Measurements from ENCODE around the gene TTC12.
"Not testable (repeated sequence)": the region's sequence is repeated elsewhere in the genome, so short reads cannot be mapped to it uniquely, and the experiment has no call there.

The TTC12 gene

DNA sequence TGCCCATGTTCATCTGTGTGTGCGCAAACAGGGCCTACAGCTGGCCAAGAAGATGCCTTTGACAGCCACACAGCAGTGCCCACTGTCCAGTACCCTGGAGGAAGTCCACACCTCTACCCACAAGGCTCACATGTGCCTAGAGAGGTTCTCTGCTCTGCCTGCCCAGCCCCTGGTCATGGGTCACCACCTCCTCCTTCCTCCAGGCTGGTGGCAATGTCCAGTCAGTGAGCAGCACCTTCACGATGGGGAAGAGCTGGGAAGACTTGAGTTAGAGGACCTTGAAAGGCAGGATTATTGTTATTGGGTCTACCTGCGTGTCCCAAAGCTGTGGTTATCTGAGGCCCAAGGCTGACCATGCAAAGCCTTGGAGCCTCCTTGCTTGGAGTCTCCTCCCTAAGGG is 28.4 kb upstream of the TTC12 start:
- no peak for DNase-seq

DNA sequence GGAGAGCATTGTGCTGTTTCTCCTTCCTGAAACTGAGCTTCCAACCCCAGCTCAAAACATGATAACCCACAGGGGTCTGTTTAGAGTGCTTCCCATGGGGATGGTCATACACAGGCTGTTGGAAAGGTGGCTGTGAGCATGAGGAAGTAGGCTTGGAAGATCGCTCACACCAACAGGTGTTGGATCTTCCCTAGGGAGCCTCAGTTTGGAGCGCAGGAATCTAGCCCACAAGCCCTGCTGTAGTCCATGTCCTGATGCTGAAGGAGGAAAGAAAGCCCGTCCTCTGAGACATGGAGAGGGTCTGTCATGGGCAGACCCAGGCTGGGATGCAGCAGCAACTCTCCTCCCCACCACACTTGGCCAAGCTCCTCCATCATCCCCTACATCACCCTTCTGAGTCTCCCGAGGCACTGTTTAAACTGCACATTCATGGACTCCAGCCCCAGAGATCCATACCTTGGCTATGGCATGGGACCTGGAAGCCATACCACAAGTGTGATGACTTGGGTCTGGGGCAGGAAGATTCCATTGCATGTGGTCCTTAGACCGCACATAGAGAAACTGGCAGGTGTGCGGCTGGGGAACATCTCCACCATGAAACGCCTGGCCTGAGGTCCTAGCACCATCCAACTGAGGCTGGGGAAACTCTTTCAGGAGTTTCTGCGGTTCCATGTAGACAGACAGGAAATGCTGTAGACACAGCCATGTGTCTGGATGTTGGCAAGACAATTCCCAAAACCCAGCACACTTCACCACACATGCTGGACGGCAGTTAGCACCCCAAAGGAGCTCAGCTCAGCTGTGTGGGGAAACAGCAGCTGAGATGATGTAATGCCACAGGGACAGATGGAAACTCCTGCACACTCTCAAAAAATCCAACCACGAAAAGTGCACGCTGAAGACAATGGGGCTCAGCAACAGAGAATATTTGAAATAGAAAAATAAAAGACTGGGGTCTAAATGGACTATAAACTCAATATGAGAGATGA is 27.6 kb upstream of the TTC12 start:
- no peak for DNase-seq

DNA sequence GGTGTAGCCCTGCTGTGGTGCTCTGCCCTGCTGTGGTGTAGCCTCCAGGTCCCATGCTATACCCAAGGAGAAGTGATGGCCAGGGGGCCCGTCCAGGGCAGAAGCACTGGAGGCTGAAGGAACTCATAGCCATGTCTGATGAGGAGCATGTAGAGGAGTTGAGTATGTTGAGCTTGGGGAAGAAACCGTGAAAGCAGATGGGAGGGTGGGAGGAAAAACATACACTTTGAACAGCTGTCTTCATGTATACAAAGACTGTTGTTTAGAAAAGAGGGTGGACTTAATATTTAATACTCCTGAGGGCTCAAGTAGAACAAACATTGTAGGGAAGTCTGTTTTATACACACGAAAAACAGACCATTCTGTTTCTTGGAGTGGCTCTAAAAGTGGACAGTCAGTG is 26.6 kb upstream of the TTC12 start:
- DNase-seq, result no peak

DNA sequence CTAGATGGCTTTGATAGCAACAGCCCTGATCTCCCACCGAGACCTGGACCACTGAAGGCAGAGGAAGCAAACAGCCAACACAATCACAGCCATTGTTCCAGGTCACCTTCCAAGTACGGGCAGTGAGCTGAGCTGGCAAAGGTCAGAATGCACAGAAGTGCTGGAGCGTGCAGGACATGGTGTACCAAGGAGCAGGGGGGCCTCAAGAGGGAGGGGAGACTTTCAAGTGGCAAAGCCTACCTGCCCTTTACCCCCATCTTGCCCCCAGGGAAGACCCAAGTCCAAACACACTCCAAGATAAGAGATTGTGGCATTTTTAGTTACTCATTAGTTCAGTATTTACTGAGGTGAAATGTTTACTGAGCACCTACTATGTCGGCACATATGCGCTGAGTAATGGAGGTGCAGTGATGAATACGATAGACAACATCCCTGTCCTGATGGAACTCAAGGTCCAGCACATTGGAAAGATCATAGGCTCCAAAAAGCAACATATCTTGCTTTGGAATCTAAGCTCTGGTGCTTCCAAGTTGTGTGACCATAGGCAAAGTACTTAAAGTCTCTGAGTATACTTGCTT is 26.0 kb upstream of the TTC12 start:
- DNase-seq, result no peak

DNA sequence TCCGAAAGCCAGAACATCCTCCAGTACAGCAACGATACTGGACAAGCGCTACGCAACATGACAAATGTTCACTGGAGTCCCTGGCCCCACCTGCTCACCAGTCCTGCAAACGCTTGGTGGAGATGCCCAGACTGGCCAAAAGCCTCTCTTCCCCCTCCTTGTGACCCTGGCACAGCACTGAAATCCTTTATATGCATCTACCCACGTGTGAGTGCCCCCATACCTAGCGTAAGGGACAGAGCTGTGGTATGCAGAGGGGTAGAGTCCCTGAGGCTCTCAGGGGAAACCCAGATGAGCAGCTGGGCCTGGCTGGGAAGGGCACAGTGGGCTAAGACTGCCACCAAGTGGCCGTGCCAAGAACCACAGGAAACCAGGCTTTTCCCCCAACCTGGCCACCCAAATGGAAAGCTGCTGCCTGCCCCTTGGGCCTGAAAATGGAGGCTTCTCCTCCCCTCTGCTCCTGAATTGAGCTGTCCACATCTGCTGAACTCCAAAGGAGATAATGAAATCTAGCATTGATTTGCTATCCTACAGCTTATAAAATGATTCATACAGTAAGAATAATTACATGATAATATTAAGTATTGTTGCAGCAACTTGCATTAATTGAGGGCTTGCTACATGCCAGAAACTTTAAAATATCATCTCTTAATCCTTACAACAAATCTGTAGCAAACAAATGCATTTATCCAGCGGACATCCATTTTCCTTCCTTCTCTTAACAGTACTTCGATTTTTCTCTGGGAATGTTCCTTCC is 24.8 kb upstream of the TTC12 start:
- peak; percentile 58 for DNase-seq

DNA sequence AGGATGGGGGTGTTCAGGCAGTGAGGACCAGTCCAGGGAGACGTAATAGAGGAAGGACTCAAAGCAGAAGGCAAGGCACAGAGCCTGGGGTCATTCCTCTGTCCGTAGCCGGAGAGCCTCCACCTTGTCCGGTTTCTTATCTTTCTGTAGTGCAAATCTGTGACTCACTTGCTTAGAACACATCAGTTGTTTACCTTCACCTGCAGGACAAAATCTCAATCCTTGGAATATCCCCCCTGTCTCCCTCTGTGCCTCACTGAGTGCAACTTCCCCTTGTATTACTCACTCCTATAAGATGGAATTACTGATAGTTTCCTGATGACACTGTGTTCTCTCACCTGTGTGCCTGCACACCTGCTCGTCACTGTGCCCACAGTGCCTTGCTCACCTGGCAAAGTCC is 20.4 kb upstream of the TTC12 start:
- no peak for DNase-seq

DNA sequence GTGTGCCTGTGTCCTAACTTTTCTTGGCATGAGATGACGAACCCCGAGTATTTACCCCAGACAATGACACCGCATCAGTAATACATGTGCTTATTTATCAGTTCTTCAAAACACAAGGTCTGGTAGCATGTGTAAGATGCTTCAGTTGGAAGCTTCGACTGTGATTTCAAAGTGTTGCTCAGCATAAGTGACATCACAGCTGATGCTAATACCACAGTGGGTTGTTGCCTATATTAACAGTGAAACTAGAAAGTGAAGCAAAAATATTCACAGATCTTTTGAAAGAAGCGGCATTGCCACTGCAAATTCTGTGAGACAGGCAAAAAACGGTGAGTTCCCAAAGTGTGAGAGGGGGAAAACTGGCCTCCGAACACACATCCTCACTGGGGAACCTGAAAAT is 18.4 kb upstream of the TTC12 start:
- DNase-seq, result no peak

DNA sequence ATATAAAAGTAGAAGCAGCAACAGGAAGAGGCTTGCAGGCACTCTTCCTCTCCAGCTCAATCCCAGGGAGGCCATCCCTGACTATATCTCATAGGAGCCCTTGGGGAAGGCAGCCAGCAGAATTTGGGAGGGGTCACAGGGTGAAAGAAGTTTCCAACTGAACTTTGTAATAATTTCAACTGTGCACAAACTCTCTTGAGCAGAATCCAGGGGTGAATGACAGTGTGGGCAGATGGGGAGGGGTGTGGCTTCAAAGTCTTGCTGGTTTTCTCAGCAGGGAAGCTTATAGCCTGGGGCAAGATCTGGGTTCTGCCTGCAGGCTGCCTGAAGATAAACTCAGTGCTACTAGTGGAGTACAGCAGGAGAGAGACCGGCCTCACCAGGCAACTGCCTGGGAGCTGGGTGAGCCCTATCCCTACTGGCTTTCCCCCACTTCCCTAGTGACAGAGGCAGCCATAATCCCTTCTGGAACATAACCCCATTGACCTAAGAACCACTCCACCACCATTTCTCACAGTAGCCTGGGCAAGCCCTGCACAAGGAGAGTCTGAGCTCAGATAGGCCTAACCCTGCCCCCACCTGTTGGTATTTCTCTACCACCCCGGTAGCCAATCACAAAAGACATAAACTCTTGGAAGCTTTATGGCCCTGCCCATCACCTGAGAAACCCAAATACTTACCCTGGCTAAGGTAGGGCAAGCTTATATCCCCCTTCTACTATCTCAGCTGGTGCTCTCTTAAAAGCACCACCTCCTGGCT is 17.8 kb upstream of the TTC12 start:
- DNase-seq, result no peak

DNA sequence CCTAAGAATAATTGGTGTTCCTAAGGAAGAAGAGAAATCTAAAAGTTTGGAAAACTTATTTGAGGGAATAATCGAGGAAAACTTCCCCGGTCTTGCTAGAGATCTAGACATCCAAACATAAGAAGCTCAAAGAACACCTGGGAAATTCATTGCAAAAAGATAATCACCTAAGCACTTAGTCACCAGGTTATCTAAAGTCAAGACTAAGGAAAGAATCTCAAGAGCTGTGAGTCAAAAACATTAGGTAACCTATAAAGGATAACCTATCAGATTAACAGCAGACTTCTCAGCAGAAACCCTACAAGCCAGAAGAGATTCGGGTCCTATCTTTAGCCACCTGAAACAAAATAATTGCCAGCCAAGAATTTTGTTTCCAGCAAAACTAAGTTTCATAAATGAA is 15.9 kb upstream of the TTC12 start:
- not testable (repeated sequence) for DNase-seq

DNA sequence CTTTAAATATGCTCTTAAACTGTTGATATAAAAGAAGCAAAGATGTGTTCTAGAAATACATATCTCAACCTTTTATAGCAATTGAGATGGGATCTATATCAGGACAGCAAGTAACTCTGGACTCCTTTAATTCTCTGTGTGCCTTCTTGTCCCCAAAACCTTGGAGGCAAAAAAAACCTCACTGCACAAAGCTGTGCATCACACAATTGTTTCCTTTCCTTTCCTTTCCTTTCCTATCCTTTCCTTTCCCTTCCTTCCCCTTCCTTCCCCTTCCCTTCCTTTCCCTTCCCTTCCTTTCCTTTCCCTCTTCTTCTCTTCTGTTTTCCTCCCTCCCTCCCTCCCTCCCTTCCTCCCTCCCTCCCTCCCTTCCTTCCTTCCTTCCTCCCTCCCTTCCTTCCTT is 9.5 kb upstream of the TTC12 start:
- DNase-seq, result no peak

DNA sequence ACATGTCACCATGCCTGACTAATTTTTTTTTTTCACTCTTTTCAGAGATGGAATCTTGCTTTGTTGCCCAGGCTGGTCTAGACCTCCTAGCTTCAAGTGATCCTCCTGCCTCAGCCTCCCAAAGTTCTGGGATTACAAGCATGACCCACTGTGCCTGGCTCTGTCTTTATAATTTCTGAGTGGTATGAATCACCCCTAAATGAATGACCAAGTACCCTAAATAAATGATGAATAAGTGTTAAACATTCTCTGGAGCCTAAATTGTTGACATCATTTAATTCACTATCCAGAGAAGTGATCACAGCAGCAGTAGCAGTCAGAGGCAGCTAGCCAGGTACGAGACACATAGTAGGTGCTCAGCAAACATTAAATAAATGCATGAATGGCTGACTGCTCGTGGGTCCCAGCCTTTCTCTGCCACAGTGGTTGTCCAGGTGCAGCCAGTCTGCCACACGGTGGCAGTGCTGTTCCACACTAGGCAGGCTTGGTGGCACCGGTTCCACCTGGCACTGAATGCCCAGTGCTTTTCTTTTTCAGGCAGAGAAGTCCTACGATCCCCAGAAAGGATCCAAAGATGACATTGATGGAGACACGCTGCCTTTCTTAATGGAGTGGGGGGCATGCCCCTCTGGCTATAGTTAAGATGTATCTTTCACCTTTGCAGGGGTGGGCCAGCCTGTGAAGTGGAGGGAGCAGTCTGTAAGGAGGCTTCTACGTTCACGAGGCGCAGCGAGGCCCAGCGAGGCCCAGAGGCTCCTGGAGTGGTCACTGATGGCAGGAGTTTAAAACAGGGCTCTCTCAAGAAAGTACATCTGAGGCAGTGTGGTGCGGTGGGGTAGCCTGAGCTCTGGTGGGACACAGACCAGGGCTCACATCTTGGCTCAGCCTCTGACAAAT is 8.7 kb upstream of the TTC12 start:
- peak; percentile 74 for DNase-seq

DNA sequence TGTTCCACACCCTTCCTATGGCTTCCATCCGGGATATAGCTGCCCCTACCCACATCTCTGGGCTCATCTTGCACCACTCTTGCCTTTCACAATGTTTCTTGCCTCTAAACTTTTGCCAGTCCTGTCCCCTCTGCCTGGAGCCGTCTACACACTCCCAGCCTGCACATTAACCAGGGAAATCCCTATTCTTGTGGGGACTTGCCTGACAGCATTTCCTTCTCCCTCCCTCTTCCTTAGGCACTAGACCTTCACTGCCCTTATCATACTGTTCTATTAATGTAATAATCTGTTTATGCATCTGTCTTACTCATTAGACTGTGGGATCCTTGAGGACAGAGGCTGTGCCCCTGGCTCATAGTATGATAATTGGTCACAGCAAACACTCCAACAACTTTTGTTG is 5.8 kb upstream of the TTC12 start:
- DNase-seq, result no peak

DNA sequence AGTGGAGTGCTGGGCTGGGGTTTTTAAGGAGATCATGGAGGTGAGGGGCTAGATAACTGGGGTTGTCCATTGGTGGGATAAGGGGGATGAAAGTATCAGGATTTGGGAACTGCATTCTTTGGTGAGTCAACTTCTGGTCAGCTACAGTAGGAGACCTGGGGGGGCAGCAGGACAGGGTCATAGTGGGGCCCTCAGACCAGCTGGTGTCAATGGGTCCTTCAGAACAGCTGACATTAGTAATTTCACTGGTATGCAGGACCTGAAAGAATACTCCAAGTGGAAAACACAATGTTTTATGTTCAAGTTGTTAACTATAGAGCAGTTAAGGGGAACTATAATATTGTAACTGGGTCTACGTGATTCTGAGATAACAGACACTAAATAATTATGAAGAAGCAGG is 2.8 kb upstream of the TTC12 start:
- no peak for DNase-seq

DNA sequence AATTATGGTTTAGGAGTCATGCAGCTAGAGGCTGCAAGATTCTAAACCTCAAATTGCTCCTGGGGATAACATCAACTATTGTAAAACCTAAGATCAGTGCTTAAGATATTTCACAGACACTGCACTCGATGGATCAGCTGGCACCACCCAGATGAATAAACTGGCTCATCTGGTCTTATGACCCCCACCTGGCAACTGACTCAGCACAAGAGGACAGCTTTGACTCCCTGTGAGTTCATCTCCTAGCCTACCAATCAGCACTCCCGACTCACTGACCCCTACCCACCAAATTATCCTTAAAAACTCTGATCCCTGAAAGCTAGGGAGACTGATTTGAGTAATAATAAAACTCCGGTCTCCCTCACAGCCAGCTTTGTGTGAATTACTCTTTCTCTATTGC is 782 bp upstream of the TTC12 start:
- no peak for DNase-seq

DNA sequence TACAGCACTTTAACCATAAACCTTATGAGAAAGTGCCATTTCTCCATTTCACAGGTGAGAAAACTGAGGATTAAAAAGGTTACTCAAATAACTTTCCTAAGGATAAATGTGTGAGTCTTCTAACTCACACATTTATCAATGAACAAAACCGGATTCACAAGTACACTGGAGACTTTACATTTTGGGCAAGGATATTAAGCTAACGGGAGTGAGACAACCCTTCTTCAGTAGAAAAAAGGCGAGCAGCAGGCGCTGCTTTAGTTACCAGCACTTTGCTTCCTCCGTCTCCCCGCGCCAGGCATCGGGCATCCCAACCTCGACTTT is 356 bp upstream of the TTC12 start:
- DNase-seq, result no peak

DNA sequence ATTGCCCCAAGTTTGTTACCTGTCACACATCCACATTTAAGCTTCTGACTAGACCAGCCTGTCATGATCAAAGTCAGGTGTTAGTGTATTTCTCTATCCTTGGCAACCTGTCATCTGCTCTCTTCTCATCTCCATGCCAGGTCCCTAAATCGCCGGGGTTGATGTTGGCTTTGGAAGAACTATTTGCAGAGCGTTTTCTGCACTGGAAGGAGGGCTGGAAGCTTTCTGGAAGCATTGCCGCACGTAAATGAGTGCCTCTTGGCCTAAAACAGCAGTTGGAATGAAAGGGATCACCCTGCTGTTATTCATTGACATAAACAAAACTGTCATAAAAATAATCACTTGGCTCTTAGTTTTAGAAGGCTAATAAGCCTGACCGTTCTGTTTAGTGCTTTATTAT is 1.4 kb downstream of the TTC12 start:
- DNase-seq, result no peak

DNA sequence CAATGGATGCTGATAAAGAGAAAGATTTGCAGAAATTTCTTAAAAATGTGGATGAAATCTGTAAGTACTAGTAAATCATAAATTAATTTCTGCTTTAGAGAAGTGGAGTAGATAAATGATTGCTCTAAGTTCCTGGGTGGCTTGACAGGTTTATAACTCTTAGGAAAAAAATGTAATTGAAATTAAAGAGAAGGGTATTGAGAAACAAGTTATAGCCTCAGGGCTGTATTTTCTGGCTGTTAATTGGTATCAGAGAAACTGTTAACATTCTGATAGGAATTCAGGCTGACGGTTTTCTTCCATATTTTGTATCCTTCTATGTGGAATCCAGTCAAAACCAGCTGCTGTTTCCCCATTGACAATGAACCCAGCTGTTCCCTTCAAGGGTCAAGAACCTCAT is 1.9 kb downstream of the TTC12 start:
- no peak for DNase-seq

DNA sequence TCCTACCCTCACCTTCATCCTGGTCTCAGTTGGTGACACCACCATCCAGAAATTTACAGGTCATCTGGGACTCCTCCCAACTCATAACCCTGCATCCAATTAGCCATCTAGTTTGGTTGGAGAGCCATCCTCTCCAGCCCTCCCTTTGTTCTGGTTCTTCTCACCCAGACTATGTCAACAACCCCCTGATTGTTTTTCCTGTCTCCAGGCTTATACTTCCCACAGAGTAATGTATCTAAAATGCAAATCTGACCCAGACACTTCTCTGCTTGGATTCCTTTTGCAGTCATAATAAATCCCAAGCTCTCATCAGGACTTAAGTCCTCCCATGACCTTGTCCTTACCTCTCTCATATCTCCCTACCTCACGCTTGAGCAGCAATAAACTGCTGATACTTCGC is 3.0 kb downstream of the TTC12 start:
- DNase-seq, result no peak

DNA sequence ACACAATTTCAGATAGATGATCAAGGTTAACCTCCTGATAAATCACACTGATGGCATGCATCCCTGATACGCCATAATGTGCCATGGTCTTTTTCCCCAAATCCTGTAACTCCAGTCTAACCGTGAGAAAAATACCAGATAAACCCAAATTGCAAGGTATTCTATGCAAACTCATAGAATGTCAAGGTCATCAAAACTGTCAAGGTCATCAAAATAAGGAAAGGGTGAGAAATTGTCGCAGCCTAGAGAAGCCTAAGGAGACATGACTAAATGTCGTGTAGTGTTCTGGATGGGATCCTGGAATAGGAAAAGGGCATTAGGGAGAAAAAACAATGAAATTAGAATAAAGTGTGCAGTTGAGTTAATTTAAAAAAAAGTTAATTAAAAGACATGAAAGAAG is 4.7 kb downstream of the TTC12 start:
- DNase-seq, result no peak

DNA sequence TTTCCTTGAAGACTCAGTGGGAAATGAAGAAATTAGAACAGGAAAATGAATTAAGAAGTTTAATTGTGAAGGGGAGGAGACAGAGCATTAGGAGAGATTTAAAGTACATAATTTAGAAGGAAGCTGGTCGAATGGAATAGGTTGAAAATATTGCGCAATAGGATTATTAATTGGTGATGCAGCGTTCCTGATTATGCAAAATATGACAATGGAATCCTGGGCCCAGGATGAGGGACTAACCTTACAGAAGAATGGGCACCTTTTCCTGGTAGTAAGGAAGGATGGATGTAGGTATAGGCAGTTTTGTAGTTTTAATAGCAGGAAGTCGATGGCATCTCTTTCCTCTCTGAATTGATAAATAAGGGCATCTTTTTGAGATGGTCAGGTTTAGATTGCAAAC is 7.8 kb downstream of the TTC12 start:
- no peak for DNase-seq

DNA sequence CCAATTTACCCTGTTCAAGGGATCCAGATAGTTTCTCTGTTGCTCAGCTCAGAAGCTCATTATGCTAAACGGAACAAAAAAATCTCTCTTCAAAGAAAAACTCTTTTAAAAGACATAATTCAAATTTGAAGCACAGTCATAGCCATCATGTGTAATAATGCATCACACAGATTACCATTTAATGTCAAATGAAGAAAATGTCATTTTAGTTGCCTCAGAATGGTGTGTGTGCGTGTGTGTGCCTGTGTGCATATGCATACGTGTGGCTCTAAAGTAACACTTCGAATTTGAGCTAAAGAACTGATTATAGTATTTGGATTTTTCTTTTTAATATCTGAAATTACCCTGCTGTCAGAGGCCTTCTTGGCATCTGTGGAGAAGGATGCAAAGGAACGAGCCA is 9.9 kb downstream of the TTC12 start:
- no peak for DNase-seq

DNA sequence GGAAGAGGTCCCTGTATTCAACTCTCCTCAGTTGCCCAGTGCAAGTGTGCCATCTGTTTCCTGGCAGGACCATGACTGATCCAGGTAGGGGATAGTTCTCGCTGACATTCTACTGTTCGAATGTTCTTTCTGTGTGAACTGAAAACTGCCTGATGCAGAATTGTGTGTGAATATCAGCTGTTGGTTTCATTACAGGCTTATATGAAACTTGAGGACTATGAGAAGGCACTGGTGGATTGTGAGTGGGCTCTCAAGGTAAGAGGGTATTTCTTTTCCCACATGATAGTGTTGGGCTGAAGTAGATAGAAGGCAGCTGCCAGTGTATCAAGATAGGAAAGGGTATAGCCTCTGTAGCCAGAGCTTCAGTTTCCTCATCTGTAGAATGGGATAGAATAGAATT is 15.3 kb downstream of the TTC12 start:
- DNase-seq, result no peak
